Measurements from ENCODE around the gene CYP2B6. TPM values are rescaled to one million over a fixed set of nuclear protein-coding genes. Genes with fewer than 3 reads are reported as not detected.

Gene CYP2B6
- total and polyA plus RNA-seq, 7 donors = 2.7 to 5.8 (median 3.0) TPM; not detected in 4

- Histone ChIP-seq H3K27me3 (peaks cover 0 to 10% (median 0%) of the 10 kb centered on the region in 3 donors), H3K4me1 (no peaks in the 10 kb centered on the region), H3K9me3 (no peaks in the 10 kb centered on the region), H3K27ac (no peak overlapping the region), H3K36me3 (no peaks in the 10 kb centered on the region), H3K4me3 (no peak overlapping the region)
- WGBS, 2 donors = 65 to 91% methylated on average over 12 of the region's 12 CpGs
- intact Hi-C loops (cut with DNase I) = no loop called here
- no peak for DNase-seq
- no peak for TF ChIP-seq CTCF (IDR thresholded peaks at IDR 0.05)
- TF ChIP-seq EP300 (IDR thresholded peaks at IDR 0.05) = no peak
Measured at GRCh38 chr19:41016488-41017071, 25.5 kb downstream of the CYP2B6 start.

- intact Hi-C loops (cut with DNase I) = no loop called here
- H3K4me3 ChIP-seq = no peak overlapping the region
- H3K9me3 ChIP-seq = no peaks in the 10 kb centered on the region
- H3K27ac ChIP-seq = no peak overlapping the region
- 95 to 96% methylated on average over 15 of the region's 15 CpGs for WGBS, 2 donors
- H3K4me1 ChIP-seq = no peaks in the 10 kb centered on the region
- DNase-seq = no peak
- H3K27me3 ChIP-seq = peaks cover 0 to 2% (median 0%) of the 10 kb centered on the region in 3 donors
- no peaks in the 10 kb centered on the region for H3K36me3 ChIP-seq
- TF ChIP-seq CTCF (IDR thresholded peaks at IDR 0.05) (no peak), POLR2A (IDR thresholded peaks at IDR 0.05) (no peak)
Measured at GRCh38 chr19:41018736-41019290, 27.7 kb downstream of the CYP2B6 start.

- no peaks in the 10 kb centered on the region for H3K36me3 ChIP-seq
- 74 to 75% methylated on average over 5 of the region's 5 CpGs for WGBS, 2 donors
- no peaks in the 10 kb centered on the region for H3K9me3 ChIP-seq
- DNase-seq = no peak
- TF ChIP-seq CTCF (IDR thresholded peaks at IDR 0.05) = no peak
- no peak for TF ChIP-seq EP300 (IDR thresholded peaks at IDR 0.05)
- TF ChIP-seq POLR2A (IDR thresholded peaks at IDR 0.05) = no peak
- TF ChIP-seq POLR2AphosphoS5 (IDR thresholded peaks at IDR 0.05) = no peak
- no peak overlapping the region for H3K4me3 ChIP-seq
- H3K4me1 ChIP-seq = no peaks in the 10 kb centered on the region
- H3K27me3 ChIP-seq = peaks cover 0 to 7% (median 0%) of the 10 kb centered on the region in 3 donors
- intact Hi-C loops (cut with DNase I) = no loop called here
- no peak overlapping the region for H3K27ac ChIP-seq
Measured at GRCh38 chr19:41019346-41019745, 28.3 kb downstream of the CYP2B6 start.

- TF ChIP-seq EP300 (IDR thresholded peaks at IDR 0.05) = no peak
- TF ChIP-seq POLR2AphosphoS5 (IDR thresholded peaks at IDR 0.05) = no peak
- TF ChIP-seq CTCF (IDR thresholded peaks at IDR 0.05) = no peak
- TF ChIP-seq POLR2A (IDR thresholded peaks at IDR 0.05) = no peak
- no peak overlapping the region for H3K4me3 ChIP-seq
- no peak for DNase-seq
- 60 to 92% methylated on average over 2 of the region's 2 CpGs for whole genome bisulfite sequencing, 2 donors
- H3K27me3 ChIP-seq = peaks cover 0 to 22% (median 18%) of the 10 kb centered on the region in 3 donors
- no peaks in the 10 kb centered on the region for H3K9me3 ChIP-seq
- no peak overlapping the region for H3K27ac ChIP-seq
- H3K36me3 ChIP-seq = no peaks in the 10 kb centered on the region
- intact Hi-C loops (cut with DNase I) = no loop called here
- no peaks in the 10 kb centered on the region for H3K4me1 ChIP-seq
Measured at GRCh38 chr19:41023193-41023592, 32.1 kb downstream of the CYP2B6 start.

- Histone ChIP-seq H3K9me3 (no peaks in the 10 kb centered on the region), H3K4me3 (no peak overlapping the region), H3K4me1 (no peaks in the 10 kb centered on the region), H3K27ac (no peak overlapping the region), H3K27me3 (peaks cover 0 to 22% (median 18%) of the 10 kb centered on the region in 3 donors), H3K36me3 (no peaks in the 10 kb centered on the region)
- intact Hi-C loops (cut with DNase I) = no loop called here
- 80 to 84% methylated on average over 9 of the region's 9 CpGs for WGBS, 2 donors
- DNase-seq = no peak
- no peak for TF ChIP-seq CTCF (IDR thresholded peaks at IDR 0.05)
- no peak for TF ChIP-seq POLR2A (IDR thresholded peaks at IDR 0.05)
- TF ChIP-seq EP300 (IDR thresholded peaks at IDR 0.05) = no peak
- TF ChIP-seq POLR2AphosphoS5 (IDR thresholded peaks at IDR 0.05) = no peak
Measured at GRCh38 chr19:41025411-41025810, 34.3 kb downstream of the CYP2B6 start.

Measured in sigmoid colon (tissue), 7 donors.